Activated CD8-positive, alpha-beta T cell treated with anti-CD3 and anti-CD28 coated beads, Interleukin-2, amount 10 ng/mL, durations not matched to agents 7 days and 5 days (primary cell): ENCODE results near the gene KCNC4. TPM values are rescaled to one million over a fixed set of nuclear protein-coding genes. Genes with fewer than 3 reads are reported as not detected.

Experiments
- ATAC-seq: fragments of 150-1000 bp; cut with Tn5 transposase; one replicate; pipeline ENCODE4 v1.10.0; 2021; ENCODE audit warnings: moderate library complexity
- CTCF ChIA-PET: fragments of 350-600 bp; sonication (Branson Sonifier 250); formaldehyde crosslinking; loops from one replicate; lab custom pipeline; 2021; ENCODE audit warnings: antibody characterized with exemption; lab: Charles Lee
- POLR2A ChIA-PET: fragments of 350-600 bp; sonication (Branson Sonifier 250); formaldehyde crosslinking; loops from one replicate; lab custom pipeline; 2021; ENCODE audit warnings: antibody characterized with exemption; lab: Charles Lee
- DNase-seq: peaks from one replicate; pipeline ENCODE4 v3.0.0-alpha.2; 2020
- H3K27ac Mint-ChIP-seq: one replicate; pipeline ENCODE4 v1.8.0; 2021; ENCODE audit warnings: mild to moderate bottlenecking, mixed read lengths
- H3K27me3 Mint-ChIP-seq: one replicate; pipeline ENCODE4 v1.8.0; 2021; ENCODE audit warnings: low read depth, mixed read lengths
- H3K36me3 Mint-ChIP-seq: one replicate; pipeline ENCODE4 v1.8.0; 2021; ENCODE audit warnings: low read depth, mixed read lengths
- H3K4me1 Mint-ChIP-seq: one replicate; pipeline ENCODE4 v1.8.0; 2021; ENCODE audit warnings: low read depth, mixed read lengths
- H3K4me3 Mint-ChIP-seq: one replicate; pipeline ENCODE4 v1.8.0; 2021; ENCODE audit warnings: mild to moderate bottlenecking, mixed read lengths
- H3K9me3 Mint-ChIP-seq: one replicate; pipeline ENCODE4 v1.8.0; 2022; ENCODE audit warnings: mixed read lengths; ENCODE audit not compliant: insufficient read depth
- total RNA-seq, 2 experiments: library from RNA; stranded (reverse); gene quantifications; one replicate each; pipeline ENCODE4 v1.2.3, GENCODE V29; 2021

KCNC4 gene
- total RNA-seq, 2 experiments from 2014 or later = 7.5 to 8.3 TPM

- Mint-ChIP-seq H3K4me3 (no peak overlapping the region), H3K4me1 (no peaks in the 10 kb centered on the region), H3K36me3 (no peaks in the 10 kb centered on the region), H3K27ac (no peak overlapping the region), H3K27me3 (peaks cover 7% of the 10 kb centered on the region), H3K9me3 (no peaks in the 10 kb centered on the region)
- no peak for DNase-seq
- ATAC-seq = no peak
- ChIA-PET POLR2A (no interaction called here), CTCF (no interaction called here)
These were observed 36.5 kb upstream of the KCNC4 start for GRCh38 chr1:110173466-110174105.

DNA sequence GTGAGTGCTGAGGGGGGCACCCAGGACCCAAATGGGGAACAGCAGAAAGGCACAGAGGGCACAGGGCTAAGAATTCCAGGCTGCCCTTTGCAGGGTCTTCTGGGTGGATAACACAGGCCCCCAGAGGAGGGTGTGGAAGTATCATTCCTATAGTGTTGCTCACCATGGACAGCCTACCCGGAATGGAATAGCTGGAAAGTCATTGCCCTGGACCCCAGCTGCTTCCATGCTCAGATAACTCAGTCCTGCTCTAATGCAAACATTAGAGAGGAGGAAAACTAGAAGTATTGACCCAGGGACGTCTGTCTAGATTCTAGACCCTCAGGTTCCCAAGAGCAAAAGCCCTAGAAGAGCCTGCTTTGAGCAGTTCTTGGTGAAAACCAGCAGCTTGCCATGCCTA lies 35.2 kb upstream of the KCNC4 start:
- no peak overlapping the region for H3K4me3 Mint-ChIP-seq
- DNase-seq (no peak), ATAC-seq (no peak)
- H3K36me3 Mint-ChIP-seq = no peaks in the 10 kb centered on the region
- peaks cover 7% of the 10 kb centered on the region for H3K27me3 Mint-ChIP-seq
- CTCF ChIA-PET = interaction anchor here (1.6 kb wide), 1 partner anchor 29 kb away, joined by 3 read pairs; no protein-coding TSS in a partner anchor
- no peaks in the 10 kb centered on the region for H3K9me3 Mint-ChIP-seq
- POLR2A ChIA-PET = no interaction called here
- no peak overlapping the region for H3K27ac Mint-ChIP-seq
- H3K4me1 Mint-ChIP-seq = no peaks in the 10 kb centered on the region

- H3K27ac Mint-ChIP-seq = no peak overlapping the region
- no peaks in the 10 kb centered on the region for H3K9me3 Mint-ChIP-seq
- no peaks in the 10 kb centered on the region for H3K4me1 Mint-ChIP-seq
- ATAC-seq (no peak), DNase-seq (no peak)
- no peaks in the 10 kb centered on the region for H3K36me3 Mint-ChIP-seq
- H3K27me3 Mint-ChIP-seq = peaks cover 7% of the 10 kb centered on the region
- H3K4me3 Mint-ChIP-seq = no peak overlapping the region
- ChIA-PET POLR2A (no interaction called here), CTCF (interaction anchor here (0.9 kb wide), 1 partner anchor 316 kb away, joined by 3 read pairs; no protein-coding TSS in a partner anchor)
These were observed 33.7 kb upstream of the KCNC4 start for GRCh38 chr1:110176299-110176956.

- Mint-ChIP-seq H3K4me3 (no peak overlapping the region), H3K27me3 (peaks cover 7% of the 10 kb centered on the region), H3K36me3 (no peaks in the 10 kb centered on the region), H3K27ac (no peak overlapping the region), H3K4me1 (no peaks in the 10 kb centered on the region), H3K9me3 (no peaks in the 10 kb centered on the region)
- DNase-seq = no peak
- POLR2A ChIA-PET = no interaction called here
- no peak for ATAC-seq
- CTCF ChIA-PET = no interaction called here
These were observed 32.3 kb upstream of the KCNC4 start for GRCh38 chr1:110177775-110178174.

DNA sequence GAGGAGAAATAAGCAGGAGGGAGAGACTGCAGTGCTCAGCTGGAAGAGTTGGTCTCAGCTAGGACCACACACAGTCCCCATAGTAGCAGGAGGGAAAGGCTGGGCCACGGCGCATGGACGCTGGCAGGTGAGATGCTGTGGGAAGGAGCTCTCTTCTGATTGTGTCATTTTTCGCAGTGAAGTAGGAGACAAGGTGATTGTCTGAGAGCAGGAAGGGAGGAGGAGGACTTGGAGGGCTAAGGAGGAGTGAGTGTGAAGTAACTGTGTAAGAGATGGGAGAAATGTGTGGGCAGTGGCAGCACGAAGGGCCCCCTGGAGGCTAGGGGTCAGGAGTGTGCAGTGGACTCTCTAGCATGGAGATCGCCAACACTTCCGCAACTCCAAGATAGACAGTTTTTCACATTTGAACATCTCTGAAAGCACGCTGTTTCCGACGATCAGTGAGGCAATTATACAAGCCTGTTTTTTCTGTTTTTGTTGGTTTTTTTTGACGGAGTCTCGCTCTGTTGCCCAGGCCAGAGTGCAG lies 26.4 kb upstream of the KCNC4 start:
- H3K4me1 Mint-ChIP-seq = no peaks in the 10 kb centered on the region
- ATAC-seq = no peak
- H3K27ac Mint-ChIP-seq = no peak overlapping the region
- POLR2A ChIA-PET = no interaction called here
- no peaks in the 10 kb centered on the region for H3K9me3 Mint-ChIP-seq
- peaks cover 8% of the 10 kb centered on the region for H3K27me3 Mint-ChIP-seq
- DNase-seq = no peak
- H3K36me3 Mint-ChIP-seq = no peaks in the 10 kb centered on the region
- CTCF ChIA-PET = no interaction called here
- no peak overlapping the region for H3K4me3 Mint-ChIP-seq

- CTCF ChIA-PET = no interaction called here
- H3K27me3 Mint-ChIP-seq = peaks cover 12% of the 10 kb centered on the region
- no peak overlapping the region for H3K4me3 Mint-ChIP-seq
- POLR2A ChIA-PET = no interaction called here
- H3K27ac Mint-ChIP-seq = no peak overlapping the region
- H3K4me1 Mint-ChIP-seq = no peaks in the 10 kb centered on the region
- ATAC-seq = no peak
- H3K9me3 Mint-ChIP-seq = no peaks in the 10 kb centered on the region
- no peaks in the 10 kb centered on the region for H3K36me3 Mint-ChIP-seq
- no peak for DNase-seq
These were observed 25.7 kb upstream of the KCNC4 start for GRCh38 chr1:110184446-110184845.

- Mint-ChIP-seq H3K27me3 (peaks cover 12% of the 10 kb centered on the region), H3K36me3 (no peaks in the 10 kb centered on the region), H3K4me1 (no peaks in the 10 kb centered on the region), H3K9me3 (no peaks in the 10 kb centered on the region), H3K4me3 (no peak overlapping the region), H3K27ac (no peak overlapping the region)
- ChIA-PET POLR2A (no interaction called here), CTCF (interaction anchor here (2.3 kb wide), 1 partner anchor 12 kb away, joined by 11 read pairs; no protein-coding TSS in a partner anchor)
- DNase-seq (no peak), ATAC-seq (no peak)
These were observed 24.9 kb upstream of the KCNC4 start for GRCh38 chr1:110185181-110185580.

GRCh38 chr1:110186558-110186957 lies 23.6 kb upstream of the KCNC4 start:
- ATAC-seq = no peak
- no peaks in the 10 kb centered on the region for H3K36me3 Mint-ChIP-seq
- no peak for DNase-seq
- H3K27ac Mint-ChIP-seq = no peak overlapping the region
- CTCF ChIA-PET = interaction anchor here (1.1 to 2.3 kb wide), 2 partner anchors 10 to 310 kb away, joined by 3 to 11 read pairs; no protein-coding TSS in a partner anchor
- no peaks in the 10 kb centered on the region for H3K4me1 Mint-ChIP-seq
- POLR2A ChIA-PET = no interaction called here
- no peak overlapping the region for H3K4me3 Mint-ChIP-seq
- no peaks in the 10 kb centered on the region for H3K9me3 Mint-ChIP-seq
- peaks cover 12% of the 10 kb centered on the region for H3K27me3 Mint-ChIP-seq

GRCh38 chr1:110187139-110187890 lies 22.8 kb upstream of the KCNC4 start:
- Mint-ChIP-seq H3K4me3 (no peak overlapping the region), H3K27ac (no peak overlapping the region), H3K36me3 (no peaks in the 10 kb centered on the region), H3K27me3 (peaks cover 12% of the 10 kb centered on the region), H3K9me3 (no peaks in the 10 kb centered on the region), H3K4me1 (no peaks in the 10 kb centered on the region)
- DNase-seq (no peak), ATAC-seq (no peak)
- POLR2A ChIA-PET = no interaction called here
- CTCF ChIA-PET = interaction anchor here (1.1 to 2.3 kb wide), 2 partner anchors 9 to 309 kb away, joined by 3 to 11 read pairs; no protein-coding TSS in a partner anchor

DNA sequence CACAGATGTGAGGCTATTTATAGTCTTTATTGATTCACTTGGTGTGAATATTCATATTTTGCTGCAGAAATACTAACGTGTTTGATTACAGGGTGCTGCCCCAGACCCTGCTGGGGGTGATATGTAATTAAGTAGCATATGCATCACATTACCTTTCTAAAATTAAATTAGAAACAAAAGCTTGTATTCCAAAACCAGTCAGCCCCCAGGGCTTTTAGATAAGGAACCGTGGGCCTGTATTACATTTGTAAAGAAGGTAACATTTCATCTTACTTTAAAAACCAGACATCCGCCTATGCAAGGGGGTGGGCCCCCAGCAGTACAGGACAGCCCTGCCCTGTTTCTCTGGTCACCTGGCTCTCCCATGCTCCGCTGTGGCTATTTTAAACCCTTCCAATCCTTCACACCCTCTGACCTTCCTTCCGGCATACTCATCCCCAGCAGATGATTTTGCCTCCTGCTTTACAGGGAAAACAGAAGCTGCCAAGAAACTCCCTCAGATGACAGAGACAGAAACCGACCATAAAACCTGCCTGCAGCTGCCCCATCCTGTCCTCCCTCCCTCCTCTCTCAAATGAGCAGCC lies 22.0 kb upstream of the KCNC4 start:
- POLR2A ChIA-PET = no interaction called here
- DNase-seq = no peak
- CTCF ChIA-PET = no interaction called here
- no peaks in the 10 kb centered on the region for H3K36me3 Mint-ChIP-seq
- H3K9me3 Mint-ChIP-seq = no peaks in the 10 kb centered on the region
- no peak overlapping the region for H3K4me3 Mint-ChIP-seq
- no peaks in the 10 kb centered on the region for H3K4me1 Mint-ChIP-seq
- H3K27ac Mint-ChIP-seq = no peak overlapping the region
- ATAC-seq = no peak
- peaks cover 12% of the 10 kb centered on the region for H3K27me3 Mint-ChIP-seq

- no peak overlapping the region for H3K27ac Mint-ChIP-seq
- H3K27me3 Mint-ChIP-seq = peaks cover 12% of the 10 kb centered on the region
- POLR2A ChIA-PET = no interaction called here
- ATAC-seq = no peak
- no peaks in the 10 kb centered on the region for H3K9me3 Mint-ChIP-seq
- no peaks in the 10 kb centered on the region for H3K36me3 Mint-ChIP-seq
- H3K4me1 Mint-ChIP-seq = no peaks in the 10 kb centered on the region
- no peak for DNase-seq
- CTCF ChIA-PET = no interaction called here
- H3K4me3 Mint-ChIP-seq = no peak overlapping the region
These were observed 20.9 kb upstream of the KCNC4 start for GRCh38 chr1:110189181-110189580.
